ENCODE measurements around the gene LCN1.
"Not testable (repeated sequence)": the region's sequence is repeated elsewhere in the genome, so short reads cannot be mapped to it uniquely, and the experiment has no call there.

Gene LCN1

DNA sequence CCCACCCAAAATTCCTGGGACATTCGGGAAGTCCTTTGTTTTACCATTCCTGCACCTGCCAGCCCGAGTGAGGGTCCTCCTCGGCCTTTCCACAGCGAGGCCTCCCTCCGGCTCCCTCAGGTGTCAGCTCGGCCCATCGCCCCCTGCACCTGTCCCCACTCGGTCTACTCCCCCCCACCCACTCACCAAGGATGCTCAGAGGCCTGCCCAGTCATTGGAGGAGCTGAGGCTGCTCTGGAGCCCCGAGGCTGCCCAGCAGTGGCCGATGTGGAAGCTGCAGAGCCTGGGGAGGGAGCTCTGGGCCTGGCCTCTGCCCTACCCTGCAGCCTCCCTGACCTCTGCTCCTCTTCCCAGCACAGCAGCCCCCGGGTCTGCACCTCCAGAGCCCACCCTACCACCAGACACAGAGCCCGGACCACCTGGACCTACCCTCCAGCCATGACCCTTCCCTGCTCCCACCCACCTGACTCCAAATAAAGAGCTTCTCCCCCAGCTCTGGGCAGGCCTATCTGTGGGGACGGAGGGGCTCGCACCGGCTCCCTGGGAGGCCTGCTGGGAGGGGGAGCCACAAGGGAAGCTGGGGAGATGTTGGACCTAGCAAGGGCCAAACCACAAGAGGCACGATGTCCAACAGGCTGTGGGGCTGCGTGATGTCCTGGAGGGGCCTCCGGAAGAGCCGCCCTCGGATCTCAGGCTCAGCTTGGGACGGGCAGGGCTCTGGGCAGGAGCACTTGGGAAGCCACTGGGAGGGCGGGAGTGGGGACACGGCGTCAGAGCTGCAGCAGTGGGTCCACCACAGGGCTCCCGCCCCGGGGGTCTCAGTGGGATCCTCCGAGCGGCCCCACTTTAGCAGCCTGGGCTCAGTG lies 28.5 kb downstream of the LCN1 start:
- not testable (repeated sequence) for FAIRE-seq

DNA sequence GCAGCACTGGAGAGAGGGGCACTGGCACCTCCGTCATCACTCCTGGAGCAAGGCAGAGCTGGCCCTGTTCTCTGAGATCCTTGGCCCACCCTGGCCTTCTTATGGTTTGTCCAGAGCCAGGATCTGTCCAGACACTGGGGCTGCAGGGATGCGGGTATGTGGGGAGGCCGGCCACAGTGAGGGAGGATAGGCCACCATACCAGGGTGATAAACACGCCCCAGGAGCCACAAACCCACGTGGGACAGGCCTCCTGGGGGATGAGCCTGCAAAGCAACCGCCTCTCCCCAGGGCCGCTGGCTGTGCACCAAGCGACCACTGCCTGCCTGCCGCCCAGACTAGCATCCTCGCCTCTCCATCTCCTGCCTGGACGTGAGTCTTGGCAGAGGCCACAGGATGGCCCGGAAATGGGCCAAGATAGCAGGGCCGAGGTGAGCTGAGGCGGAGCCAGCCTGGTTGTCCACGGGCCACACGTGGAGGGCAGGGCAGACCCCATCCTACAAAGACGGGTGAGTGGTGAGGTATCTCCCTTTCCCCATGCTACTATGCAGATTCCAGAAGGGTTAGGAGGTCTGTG lies 29.2 kb downstream of the LCN1 start:
- FAIRE-seq = no peak

DNA sequence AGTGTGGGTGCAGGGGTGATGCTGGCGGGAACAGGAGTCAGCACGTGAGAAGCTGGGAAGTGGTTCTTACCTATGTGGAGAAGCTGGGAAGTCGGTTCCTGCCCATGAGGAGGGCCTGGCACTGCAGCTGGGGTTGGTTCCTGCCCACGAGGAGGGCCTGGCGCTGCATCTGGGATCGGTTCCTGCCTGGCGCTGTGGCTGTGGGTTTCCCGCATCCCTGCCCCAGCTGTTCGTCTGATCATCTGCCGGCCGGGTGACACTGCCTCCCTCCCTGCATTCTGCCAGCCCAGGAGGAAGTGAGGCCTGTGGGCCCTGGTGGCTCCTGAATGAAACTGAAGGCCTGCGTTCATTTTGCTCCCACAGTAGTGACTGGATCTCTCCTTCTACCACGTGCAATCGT lies 29.8 kb downstream of the LCN1 start:
- no peak for FAIRE-seq

DNA sequence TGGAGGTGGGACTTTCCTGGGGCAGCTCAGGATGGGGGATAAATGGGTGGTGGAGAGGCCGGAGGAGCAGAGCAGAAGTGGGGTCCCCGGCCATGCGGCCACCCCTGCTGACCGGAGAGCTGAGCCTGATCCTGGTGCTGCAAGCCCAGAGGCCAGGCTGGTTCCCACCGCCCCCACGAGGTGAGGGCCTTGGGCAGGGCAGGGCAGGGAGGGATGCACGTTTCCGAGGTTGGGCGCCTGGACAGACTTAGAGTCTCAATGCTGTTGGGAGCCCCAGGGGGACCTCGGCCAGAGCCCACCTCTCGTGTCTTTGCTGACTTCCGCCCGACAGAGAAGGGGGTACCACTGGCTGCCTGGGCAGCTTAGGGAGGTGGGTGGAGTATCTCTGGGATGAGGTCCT lies 30.2 kb downstream of the LCN1 start:
- no peak for FAIRE-seq

DNA sequence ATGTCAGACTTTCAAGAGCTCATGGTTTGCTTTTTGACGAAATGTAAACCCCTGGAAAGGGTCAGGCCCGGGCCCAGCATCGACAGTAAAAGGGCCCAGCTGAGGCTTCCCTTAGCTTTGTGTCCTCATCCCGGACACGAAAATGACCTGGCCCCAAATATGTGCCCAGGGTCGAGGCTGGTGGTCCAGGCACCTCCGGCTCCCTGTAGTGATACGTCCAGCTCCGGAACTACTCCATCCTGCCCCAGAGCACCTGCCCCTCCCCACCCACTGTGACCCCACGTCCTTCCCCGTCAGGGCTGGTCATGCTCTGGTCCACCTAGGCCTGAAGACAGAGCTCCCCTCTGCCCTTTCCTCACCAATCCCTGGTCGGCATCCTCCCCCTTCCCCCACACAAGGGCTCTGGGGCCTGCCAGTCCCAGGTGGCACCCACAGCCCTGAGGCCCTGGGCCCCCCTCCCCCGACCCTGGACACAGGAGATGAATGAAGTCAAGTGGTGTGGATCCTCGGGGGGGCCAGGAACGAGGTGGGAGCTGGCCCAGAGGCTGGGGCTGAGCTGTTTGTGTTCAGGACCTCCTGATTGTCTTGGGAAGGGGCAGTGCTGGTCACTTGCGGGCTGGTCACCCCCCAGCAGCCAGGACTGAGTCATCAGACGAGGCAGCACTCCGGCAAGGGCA lies 30.9 kb downstream of the LCN1 start:
- FAIRE-seq = no peak

DNA sequence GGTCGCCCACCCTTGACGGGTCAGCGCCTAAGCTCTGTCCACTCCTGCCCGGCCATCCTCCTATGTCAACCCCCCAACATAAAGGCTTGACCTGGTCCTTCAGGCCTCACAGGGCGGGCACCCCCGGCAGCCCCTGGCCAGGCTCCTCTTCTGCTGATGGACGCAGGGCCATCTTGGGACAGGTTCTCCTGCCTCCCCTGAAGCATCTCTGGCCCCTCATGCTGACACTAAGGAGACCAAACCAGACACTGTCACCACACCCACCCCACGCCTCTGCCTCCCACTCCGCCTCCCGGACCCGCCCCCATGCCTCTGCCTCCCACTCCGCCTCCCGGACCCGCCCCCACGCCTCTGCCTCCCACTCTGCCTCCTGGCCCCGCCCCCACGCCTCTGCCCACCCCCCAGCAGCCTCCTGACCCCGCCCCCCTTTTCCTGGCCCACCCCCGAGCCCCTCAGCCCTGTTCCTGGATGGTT lies 31.5 kb downstream of the LCN1 start:
- FAIRE-seq = no peak

DNA sequence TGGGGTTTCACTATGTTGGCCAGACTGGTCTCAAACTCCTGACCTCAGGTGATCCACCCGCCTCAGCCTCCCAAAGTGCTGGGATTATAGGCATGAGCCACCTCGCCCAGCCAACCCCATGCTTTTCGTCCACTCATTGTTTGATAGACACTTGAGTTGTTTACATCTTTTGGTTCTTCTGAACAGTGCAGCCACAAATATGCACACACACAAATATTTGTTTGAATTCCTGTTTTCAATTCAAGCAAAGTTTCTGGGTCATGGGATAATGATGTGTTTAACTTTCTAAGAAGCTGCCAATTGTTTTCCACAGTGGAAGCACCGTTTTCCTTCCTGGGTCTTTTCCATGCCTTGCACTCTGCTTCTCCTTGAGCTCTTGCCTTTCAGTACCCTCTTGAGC lies 33.5 kb downstream of the LCN1 start:
- FAIRE-seq = no peak

DNA sequence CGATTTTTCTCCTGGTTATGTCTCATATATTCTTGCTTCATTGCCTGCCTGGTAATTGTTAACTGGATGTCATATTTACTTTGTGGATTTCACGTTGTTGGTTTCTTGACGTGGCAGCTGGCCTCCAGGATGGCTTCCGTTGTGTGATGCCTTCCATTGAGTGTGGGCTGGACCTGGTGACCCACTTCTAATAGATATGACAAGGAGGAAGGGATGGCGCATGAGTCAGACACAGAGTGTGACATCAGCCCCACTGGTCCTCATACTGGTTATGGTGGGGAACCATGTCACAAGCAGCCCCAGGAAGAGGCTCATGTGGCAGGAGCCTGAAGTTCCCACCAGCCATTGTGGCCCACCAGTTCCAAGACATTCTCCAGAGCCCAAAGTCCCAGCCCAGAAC lies 34.0 kb downstream of the LCN1 start:
- no peak for FAIRE-seq

DNA sequence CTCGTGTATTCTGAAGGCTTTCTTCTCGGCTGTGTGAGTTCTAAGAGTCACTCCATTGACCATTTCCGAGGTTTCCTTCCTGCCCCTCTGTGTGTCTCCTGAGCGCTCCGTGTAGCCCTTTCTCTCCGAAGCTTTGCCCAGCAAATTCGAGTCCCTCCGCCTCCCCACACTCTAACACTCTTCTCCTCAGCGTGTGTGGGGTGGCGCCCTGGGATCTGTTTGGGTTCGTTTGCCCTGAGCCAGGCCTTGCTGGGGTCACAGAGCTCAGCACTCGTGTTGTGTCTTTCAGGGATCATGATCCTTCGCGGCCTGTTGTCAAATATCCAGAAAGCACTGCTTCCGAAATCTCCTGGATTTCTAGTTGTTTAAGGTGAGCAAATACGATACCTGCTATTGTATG lies 34.7 kb downstream of the LCN1 start:
- FAIRE-seq = no peak

DNA sequence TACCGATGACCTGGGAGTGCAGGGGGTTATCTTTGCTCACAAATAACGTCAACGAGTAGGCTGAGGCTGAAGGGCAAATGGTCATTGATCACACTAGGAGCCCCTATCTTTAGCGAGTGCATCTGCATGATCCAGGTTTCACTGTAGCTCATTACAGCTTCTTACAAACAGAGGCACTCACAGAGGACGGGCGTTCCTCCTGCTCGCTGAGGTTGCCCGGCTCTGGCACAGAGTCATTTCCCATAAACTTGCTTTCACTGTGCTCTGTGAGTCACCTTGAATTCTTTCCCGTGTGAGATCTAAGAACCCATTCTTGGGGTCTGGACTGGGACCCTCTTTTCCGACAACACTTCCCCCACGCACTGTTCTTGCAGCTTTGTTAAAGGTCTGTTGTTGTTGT lies 38.4 kb downstream of the LCN1 start:
- FAIRE-seq = no peak

DNA sequence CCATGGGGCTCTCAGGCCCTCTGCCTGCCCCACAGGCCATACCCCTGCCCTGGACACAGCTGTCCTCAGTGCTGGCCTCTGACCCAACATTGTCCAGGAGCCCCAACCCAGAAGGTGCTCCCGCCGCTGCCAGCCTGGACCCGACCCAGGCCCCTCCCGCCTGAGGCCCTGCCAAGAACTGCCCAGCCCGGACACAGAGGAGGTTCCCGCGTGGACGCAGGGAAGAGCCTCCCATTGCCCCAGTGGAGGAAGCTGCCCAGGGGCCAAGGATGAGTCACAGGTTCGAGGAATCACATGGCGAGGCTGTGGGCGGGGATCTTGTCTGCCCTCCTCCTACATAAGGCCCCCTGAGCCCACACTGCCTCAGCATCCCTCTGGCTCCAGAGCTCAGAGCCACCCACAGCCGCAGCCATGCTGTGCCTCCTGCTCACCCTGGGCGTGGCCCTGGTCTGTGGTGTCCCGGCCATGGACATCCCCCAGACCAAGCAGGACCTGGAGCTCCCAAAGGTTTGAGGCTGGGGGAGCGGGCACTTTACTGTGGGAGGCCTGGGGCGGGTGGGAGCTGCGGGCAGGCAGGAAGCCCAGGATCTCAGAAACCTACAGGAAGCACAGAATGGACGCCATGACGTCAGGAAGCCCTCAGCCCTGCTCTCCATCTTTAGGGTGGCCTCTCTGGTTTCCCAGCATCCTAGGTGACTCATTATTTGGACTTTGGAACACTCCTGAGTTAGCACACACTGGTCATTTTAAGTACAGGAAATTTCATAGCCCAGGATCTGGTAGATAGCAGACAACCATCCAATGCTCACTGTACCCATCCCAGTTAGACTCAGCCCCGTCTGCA lies 40.4 kb downstream of the LCN1 start, which contains the start of gene PAEP:
PAEP (plus strand) TSS at position 366 of the 844 bp plus-strand sequence.
- FAIRE-seq = no peak

DNA sequence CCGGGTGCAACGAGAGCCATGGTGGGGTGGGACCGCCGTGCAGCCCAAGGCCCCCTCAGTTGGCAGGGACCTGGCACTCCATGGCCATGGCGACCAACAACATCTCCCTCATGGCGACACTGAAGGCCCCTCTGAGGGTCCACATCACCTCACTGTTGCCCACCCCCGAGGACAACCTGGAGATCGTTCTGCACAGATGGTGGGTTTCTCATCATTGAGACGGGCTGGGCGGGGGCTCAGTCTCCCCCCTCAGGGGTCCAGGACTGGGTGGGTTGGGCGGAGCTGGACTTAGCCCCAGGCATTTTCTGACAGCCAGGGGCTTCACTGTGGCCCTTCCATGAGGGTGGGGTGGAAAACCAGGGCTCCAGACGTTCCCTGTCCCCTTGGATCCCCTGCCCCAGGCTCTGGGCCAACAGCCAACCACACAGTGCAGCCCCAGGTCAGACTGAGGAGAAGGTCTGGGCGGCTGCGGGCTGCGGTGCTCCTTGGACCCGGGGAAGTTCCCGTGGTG lies 41.0 kb downstream of the LCN1 start:
- no peak for FAIRE-seq

DNA sequence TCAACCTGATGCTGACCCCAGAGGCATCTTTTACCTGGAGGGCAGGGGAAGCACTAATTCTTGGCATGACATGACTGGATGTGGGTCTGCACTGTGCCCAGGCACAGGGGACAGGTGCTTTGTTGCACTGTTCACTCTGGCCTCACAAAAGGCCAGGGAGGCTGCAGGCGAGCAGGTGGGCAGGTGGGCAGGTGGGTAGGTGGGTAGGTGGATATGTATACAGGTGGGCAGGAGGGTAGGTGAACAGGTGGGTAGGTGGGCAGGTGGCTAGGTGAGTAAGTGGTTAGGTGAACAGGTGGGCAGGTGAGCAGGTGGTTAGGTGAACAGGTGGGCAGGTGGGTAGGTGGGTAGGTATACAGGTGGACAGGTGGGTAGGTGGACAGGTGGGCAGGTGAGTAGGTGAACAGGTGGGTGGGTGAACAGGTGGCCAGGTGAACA lies 41.8 kb downstream of the LCN1 start:
- FAIRE-seq = no peak

DNA sequence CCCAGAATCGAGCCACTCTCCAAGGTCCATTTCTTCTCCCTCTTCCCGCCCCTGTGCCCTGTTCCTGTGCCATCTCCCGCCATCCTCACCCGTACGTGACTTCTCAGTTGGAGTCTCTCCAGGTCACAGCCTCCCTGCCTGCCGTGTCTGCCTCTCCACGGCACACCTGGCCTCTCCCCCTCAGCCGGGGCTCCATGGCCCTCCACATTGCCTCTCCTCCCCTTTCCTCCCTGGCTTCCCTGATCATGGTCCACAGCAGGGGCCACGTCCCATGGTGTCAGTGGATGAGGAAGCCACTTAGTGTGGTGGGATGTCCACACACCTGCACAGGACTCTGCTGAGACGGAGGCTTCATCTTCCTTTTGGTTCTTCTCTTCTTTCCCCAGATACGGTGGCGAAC lies 42.6 kb downstream of the LCN1 start:
- FAIRE-seq = no peak

DNA sequence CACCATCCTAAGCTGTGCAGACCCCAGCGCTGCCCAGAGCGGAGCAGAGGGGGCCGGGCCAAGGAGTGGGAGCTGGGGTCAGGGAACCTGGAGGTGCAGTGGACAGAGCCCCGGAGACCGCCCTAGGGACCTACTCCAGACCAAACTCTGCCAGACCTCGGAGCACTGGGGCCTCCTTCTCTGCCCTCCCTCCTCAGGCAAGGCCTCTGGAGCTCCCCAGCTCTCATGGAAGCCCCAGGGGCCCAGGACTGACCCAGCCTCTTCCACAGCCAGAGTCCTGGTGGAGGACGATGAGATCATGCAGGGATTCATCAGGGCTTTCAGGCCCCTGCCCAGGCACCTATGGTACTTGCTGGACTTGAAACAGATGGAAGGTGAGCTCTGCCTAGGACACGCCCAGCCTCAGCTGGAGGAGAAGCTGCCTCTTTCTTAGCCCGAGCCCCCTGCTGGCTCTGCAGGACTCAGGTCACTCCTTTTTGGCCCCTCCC lies 43.9 kb downstream of the LCN1 start:
- no peak for FAIRE-seq

DNA sequence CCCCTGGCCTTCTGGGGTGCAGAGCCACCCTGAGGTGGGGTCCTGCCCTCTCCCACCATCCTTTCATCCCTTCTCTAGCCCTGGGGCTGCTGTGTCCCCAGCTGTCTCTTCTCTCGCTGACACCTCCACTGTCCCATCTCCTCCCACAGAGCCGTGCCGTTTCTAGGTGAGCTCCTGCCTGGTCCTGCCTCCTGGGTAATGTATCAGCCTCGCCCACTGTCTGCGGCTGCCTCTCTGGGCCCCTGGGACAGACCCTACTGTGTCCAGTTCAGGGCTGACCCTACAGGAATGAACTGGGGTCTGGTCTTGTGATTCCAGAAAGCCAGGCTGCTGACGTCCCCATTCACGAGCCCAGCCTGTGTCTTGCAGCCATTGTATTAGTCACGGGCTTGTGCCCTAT lies 44.4 kb downstream of the LCN1 start:
- no peak for FAIRE-seq

DNA sequence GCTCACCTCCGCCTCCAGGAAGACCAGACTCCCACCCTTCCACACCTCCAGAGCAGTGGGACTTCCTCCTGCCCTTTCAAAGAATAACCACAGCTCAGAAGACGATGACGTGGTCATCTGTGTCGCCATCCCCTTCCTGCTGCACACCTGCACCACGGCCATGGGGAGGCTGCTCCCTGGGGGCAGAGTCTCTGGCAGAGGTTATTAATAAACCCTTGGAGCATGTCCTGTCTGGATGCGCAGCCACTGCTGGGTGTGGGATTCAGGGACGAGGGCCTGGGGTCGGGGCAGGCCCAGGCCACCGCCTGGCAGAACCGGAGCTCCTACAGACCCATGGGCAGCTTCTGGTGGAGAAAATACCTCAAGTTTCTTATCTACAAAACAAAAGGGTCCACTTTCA lies 45.3 kb downstream of the LCN1 start:
- FAIRE-seq = no peak

DNA sequence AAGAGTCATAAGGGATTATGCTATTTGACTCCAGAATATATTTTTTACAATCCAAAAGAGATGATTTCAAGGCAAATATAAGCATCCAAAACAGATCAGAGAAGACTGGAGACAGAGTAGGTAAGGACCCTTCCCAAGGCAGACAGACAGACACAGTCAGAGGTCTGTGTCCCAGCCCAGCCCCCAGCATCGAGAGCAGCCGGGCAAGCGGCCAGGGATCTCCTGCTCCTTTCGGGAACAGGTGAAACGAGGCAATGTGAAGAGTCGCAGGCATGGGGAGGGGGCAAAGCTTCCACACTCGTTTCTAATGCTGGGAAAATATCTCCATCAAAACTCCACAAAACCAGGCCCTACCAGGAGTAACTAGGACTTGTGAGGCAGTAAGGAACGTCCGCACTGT lies 46.1 kb downstream of the LCN1 start:
- FAIRE-seq = no peak

DNA sequence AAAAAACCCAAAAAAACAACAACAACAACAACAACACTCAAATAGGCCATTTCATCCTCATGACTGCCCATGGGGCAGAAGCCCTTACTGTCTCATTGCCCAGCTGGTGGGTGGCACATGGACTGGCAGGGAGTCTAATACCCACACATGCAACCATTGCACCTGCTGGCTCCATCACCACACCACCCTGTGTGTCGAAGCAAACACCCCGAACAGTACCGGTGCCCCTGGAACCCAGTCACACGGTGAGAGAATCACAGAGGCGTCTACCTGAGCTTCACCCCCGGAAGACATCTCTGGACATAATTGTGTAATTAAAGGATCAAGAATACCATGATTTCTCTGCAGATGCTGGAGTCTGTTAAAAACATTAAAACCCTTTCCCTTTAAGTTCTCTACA lies 46.8 kb downstream of the LCN1 start:
- FAIRE-seq = no peak

DNA sequence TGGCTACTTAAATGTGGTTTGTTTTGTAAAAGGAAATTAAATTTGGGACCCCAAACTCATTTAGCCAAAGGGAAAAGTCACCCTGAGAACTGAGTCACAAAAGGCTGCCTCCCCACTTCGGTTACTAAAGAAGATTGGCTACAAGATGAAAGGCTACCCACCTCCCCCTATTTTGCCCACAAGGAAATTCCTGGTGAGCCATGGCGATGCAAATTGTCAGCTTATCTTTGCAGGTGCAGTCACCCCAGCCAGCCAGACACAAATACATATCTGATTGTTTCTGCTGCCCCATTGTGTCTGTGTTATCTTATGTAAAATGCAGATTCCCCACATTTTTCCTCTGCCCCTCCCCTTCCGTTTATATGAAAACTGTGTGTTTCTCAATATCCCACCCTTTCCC lies 49.2 kb downstream of the LCN1 start:
- FAIRE-seq = no peak

DNA sequence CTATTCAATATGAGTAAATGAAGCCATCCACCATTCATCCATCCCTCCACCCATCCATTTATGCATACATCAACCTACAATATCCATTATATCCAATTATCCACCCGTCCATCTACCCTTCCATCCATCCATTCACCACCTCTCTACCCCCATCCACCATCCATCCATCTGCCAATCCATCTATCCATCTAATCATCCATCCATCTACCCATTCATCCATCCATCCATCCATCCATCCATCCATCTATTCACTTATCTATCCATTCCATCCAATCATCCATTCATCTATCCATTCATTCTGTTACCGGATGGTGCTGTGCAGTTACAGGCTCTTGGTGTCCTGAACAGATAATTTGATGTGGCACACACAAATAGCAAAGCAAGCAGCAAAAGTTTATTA lies 51.0 kb downstream of the LCN1 start:
- no peak for FAIRE-seq

DNA sequence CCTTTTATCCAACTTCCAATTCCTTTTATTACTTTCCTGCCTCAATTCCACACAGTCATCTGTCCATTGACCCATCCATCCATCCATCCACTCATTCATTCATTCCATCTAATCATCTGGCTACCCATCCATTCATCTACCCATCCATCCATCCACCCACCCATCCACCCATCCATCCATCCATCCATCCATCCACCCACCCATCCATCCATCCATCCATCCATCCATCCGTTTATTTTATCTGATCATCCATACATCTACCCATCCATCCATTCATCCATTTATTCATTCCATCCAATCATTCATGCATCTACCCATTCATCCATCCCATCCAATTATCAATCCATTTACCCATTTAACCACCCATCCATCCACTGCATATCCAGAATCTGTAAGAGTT lies 51.9 kb downstream of the LCN1 start:
- FAIRE-seq = no peak

DNA sequence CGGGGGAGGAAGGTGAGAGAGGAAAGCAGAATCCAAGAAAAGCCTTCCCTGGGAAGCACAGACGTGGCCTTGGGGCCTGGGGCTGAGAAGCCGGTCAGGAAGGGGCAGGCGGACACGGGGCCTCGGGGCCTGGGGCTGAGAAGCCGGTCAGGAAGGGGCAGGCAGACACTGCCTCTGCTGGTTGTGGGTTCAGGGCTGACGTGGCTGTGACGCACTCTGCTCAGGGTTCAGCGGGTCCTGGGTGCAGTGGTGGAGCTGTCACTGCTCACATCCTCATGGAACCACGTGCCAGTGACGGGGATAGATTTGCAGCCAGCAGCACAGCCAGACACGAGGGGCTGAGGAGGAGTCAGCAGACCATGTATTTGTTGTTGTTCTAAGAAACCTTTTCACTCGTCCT lies 53.1 kb downstream of the LCN1 start:
- FAIRE-seq = no peak

All from A204.1 (cell line).